GF-D8 (cell line): ENCODE data around the gene C7orf33.
"Not testable (repeated sequence)": the region's sequence is repeated elsewhere in the genome, so short reads cannot be mapped to it uniquely, and the experiment has no call there.

ENCODE experiments used
- DNase-seq: peaks from one replicate; lab custom pipeline; 2025; lab: John Stamatoyannopoulos, UW

C7orf33 gene

DNA sequence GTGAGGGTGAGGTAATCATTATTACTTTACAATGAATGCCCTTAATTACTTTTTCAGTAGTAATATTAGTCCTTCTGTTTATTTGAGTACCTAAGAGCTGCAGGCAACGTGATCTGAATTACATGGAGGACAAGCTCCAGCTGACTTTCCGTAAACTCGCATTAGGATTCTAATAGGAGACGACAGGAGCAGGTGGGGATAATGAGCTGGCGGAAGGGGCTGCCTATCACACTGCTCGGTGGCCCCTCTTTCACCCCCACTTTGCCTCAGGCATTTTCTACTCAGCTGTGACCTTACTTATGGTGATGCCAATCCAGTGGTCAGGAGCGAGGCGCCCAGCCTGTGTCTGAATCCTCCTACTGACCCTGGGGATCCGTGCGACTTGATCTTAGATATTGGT is at the start of gene C7orf33:
Gene C7orf33, plus strand, starts transcription at position 296 of the 400 bp plus-strand sequence. CDS start 160 bp downstream, outside the sequence.
- no peak for DNase-seq

DNA sequence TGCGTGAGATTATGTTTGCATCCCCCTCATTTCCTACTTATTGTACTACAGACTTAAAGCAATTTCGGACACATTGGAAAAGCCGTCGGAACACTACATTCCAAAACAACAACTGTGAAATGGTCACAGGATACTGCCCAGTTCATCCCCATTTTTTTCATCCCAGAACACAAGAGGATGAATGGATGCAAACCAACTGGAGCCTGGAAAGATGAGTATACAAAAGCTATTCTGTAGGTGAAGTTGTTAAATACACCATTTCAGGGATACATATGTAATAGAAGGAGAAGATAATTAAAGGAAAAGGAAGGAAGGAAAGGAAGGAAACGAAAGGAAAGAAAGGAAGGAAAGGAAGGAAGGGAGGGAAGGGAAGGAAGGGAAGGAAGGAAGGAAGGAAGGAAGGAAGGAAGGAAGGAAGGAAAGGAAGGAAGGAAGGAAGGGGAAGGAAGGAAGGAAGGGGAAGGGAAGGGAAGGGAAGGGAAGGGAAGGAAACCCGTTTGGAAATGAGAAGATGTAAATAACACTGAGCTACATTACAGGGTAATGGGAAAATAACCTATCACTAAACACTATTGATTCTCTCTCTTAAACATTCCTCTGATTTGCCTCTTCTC is 48.6 kb upstream of the C7orf33 start:
- DNase-seq = no peak

- DNase-seq = no peak
Measured at GRCh38 chr7:148543302-148543701, 47.3 kb upstream of the C7orf33 start.

- no peak for DNase-seq
Measured at GRCh38 chr7:148545172-148545571, 45.4 kb upstream of the C7orf33 start.

DNA sequence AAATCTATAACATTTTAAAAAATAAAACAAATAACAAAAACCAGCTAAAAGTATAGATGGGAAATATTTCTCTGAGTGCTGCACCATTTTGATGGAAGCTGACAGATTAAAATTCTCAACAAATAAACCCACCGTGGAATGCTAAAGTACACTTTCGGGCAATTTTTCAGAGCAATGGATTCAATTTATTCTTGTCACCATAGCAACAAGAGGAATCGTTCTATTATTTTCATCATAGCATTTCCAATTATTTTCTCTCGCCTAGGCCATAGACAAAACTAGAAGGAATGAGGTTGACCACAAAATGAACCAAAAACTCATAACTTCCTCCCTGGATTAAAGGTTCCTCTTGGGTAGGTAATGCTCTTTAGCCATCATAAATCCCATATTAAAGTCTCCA is 44.6 kb upstream of the C7orf33 start:
- DNase-seq = no peak

DNA sequence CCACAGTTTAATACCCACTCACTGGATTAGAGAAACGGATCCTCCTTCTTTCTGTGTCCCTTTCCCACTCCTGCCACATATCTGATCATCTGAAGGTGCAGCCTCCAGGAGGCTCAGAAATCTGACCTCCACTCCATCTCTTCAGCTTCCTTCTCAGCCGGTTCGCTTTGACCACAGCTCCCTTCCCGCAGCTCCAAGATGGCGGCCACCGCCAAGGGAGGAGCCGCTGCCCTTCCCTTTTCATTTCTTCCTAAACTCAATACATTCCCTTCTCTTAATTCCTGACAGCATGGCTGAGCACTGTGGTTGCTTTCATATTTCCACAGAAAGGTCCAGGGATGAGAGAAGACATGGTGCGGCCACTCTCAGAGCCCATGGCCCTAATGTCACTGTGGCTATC is 43.7 kb upstream of the C7orf33 start:
- no peak for DNase-seq

DNA sequence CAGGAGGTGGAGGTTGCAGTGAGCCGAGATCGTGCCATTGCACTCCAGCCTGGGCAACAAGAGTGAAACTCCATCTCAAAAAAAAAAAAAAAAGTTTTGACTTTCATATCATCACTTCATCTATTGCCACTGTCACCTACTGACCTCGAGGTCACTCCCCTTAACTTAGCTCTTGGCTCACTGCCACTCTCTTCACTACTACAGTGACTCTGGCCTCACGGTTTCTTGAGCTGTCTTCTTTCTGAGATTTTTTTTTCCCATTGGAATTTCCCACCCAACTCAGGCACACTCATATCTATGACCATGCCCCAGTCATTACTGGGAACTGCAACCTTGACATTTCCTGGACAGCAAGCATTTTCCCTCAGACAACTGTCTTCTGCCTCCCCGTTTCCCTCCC is 42.6 kb upstream of the C7orf33 start:
- no peak for DNase-seq

GRCh38 chr7:148553979-148554378 is 36.6 kb upstream of the C7orf33 start:
- no peak for DNase-seq

GRCh38 chr7:148556892-148557291 is 33.7 kb upstream of the C7orf33 start:
- no peak for DNase-seq

- DNase-seq = no peak
Measured at GRCh38 chr7:148558914-148559313, 31.7 kb upstream of the C7orf33 start.

DNA sequence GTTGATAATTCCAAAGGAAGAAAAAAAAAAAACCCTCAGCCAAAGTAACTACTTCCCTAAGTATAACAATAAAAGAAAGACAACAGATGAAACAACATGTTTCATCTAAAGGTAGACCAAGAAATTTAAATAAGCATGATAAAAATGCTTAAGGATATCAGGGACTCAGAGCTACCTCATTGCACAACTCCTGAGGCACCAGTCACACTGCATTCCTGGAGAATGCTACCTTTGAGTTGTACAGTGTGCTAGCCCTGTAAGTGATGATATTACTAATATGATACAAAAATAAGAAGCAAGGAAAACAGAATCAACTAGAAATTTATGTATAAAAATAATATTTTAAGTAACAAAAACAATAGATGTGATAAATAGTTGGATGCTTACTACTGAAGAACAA is 29.5 kb upstream of the C7orf33 start:
- DNase-seq = no peak

DNA sequence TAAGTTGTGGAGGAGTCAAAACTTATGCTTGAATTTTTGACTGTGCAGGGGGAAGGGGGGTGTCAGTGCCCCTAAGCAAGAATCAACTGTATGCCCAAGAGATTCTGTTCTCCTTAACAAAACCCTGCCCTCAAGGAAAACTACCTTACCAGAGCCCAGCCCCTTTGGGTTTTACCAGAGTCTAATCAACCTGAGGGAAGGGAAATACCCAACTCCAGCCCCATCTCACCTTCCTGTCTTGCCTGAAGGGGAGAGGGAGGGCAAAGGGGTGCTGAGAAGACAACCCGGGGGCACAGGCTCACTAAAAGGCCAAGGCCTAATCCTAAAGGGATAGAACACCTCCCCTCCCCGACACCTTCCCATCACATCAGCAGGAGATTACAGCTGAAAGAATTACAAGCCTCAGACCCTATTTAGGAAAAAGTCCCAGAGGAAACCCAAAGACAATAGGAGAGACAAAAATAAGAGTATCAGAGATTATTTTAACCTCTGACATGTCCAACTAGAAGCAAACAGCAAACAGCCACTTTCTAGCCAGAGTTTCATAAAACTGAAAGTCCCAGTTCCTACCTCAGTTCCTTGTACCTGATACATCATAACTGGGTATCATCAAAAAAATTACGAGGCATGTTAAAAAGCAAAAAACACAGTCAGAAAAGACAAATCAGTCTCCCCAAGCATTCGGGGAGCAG is 26.8 kb upstream of the C7orf33 start:
- no peak for DNase-seq

DNA sequence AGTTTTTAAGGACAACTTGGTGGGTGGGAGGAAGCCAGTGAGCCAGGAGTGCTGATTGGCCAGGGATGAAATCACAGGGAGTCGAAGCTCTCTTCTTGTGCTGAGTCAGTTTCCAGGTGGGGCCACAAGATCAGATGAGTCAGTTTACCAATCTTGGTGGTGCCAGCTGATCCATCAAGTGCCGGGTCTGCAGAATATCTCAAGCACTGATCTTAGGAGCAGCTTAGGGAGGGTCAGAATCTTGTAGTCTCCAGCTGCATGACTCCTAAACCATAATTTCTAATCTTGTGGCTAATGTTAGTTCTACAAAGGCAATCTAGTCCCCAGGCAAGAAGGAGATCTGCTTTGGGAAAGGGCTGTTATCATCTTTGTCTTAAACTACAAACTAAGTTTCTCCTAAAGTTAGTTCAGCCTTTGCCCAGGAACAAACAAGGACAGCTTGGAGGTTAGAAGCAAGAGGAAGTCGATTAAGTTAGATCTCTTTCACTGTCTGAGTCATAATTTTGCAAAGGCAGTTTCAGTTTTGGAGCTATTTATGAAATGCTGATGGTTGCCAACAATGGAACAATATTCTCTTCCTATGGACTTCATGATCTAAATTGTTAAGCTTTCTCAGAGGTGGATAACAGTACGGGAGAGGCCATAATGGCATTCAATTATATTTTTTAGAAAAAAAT is 26.2 kb upstream of the C7orf33 start:
- DNase-seq = not testable (repeated sequence)

DNA sequence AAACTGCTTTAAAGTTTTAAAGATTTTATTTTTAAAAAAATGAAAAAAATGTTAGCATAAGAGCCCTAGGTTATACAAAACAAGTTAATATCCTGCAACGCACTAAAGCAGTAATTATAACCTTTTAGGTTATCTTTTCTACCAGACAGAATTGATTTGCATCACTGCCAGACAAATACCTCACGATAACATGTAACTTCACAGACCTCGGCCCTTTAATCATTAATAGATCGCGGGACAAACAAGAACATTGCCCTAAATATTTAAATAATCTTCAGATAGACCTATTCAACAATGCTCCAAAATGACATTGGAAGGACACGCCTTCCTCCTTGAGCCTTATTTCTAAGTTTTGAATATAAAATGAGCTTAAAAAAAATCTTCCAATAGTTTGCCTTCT is 23.8 kb upstream of the C7orf33 start:
- no peak for DNase-seq

GRCh38 chr7:148567524-148567923 is 23.0 kb upstream of the C7orf33 start:
- DNase-seq = no peak

- no peak for DNase-seq
Measured at GRCh38 chr7:148570510-148570909, 20.1 kb upstream of the C7orf33 start.

GRCh38 chr7:148570973-148571372 is 19.6 kb upstream of the C7orf33 start:
- not testable (repeated sequence) for DNase-seq

DNA sequence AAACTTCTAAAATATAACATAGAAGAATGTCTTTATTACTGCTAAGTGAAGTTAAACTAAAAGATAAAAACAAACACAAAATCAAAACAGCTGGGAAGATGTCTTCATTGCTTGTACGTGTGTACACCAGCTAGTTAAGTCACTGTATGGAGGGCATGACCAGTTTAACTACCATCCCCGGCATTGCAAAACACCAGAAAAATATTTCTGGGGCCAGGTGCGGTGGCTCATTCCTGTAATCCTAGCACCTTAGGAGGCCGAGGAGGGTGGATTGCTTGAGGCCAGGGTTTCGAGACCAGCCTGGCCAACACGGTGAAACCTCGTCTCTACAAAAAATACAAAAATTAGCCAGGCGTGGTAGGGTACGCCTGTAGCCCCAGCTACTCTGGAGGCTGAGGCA is 19.2 kb upstream of the C7orf33 start:
- DNase-seq = no peak

- DNase-seq = no peak
Measured at GRCh38 chr7:148572067-148572522, 18.5 kb upstream of the C7orf33 start.

GRCh38 chr7:148573581-148573980 is 17.0 kb upstream of the C7orf33 start:
- not testable (repeated sequence) for DNase-seq

- peak; percentile 47 for DNase-seq
Measured at GRCh38 chr7:148575640-148576411, 14.7 kb upstream of the C7orf33 start.

GRCh38 chr7:148579366-148579765 is 11.2 kb upstream of the C7orf33 start:
- no peak for DNase-seq
